HEK293 (cell line): ENCODE results near the gene NIBAN1.

Source experiments
- CTCF ChIA-PET: fragments of 350-600 bp; formaldehyde crosslinking; extraction: SDS; loops from one replicate; lab custom pipeline; 2021; ENCODE audit warnings: antibody characterized with exemption; lab: Yijun Ruan, JAX
- POLR2A ChIA-PET: fragments of 300-600 bp; formaldehyde crosslinking; extraction: SDS; loops from one replicate; lab custom pipeline; 2020; ENCODE audit warnings: antibody characterized with exemption, inconsistent platforms; lab: Yijun Ruan, JAX
- H3K27ac ChIP-seq: fragments of 200-500 bp; sonication (Bioruptor generic); 2 replicates; pipeline ENCODE4 v1.5.1; 2014; ENCODE audit warnings: low read depth, low read length, control low read depth, inconsistent platforms; ENCODE audit errors: extremely low read depth
- H3K36me3 ChIP-seq, 2 experiments: fragments of 200-500 bp in 1 of 2; sonication (Bioruptor generic) in 1 of 2; 1 replicate in 1 of 2; 2 replicates in 1 of 2; pipeline ENCODE4 v1.5.1; 2014 to 2017; ENCODE audit warnings: inconsistent platforms in 2 of 2, low read length in 2 of 2; ENCODE audit not compliant: control insufficient read depth in 2 of 2, insufficient read depth in 1 of 2
- H3K4me1 ChIP-seq: fragments of 200-500 bp; sonication (Bioruptor generic); 2 replicates; pipeline ENCODE4 v1.5.1; 2014; ENCODE audit warnings: mild to moderate bottlenecking, low read length, inconsistent platforms; ENCODE audit not compliant: control insufficient read depth, insufficient read depth
- H3K4me3 ChIP-seq: 2 replicates; pipeline ENCODE4 v1.5.1; 2011; ENCODE audit warnings: low read depth, mild to moderate bottlenecking, control low read depth, low read length, moderate library complexity
- H3K9me3 ChIP-seq: fragments of 200-500 bp; sonication (Bioruptor generic); 2 replicates; pipeline ENCODE4 v1.5.1; 2014; ENCODE audit warnings: low read depth, low read length, inconsistent platforms; ENCODE audit not compliant: control insufficient read depth, insufficient read depth
- AEBP2 ChIP-seq: fragments of 450-650 bp; formaldehyde crosslinking; IDR thresholded peaks from 2 replicates; pipeline ENCODE4 v1.5.1; 2016; ENCODE audit warnings: missing biosample characterization, missing genetic modification characterization, borderline replicate concordance
- GFI1B ChIP-seq: fragments of 450-650 bp; formaldehyde crosslinking; IDR thresholded peaks from 2 replicates; pipeline ENCODE4 v1.5.1; 2016; ENCODE audit warnings: missing biosample characterization, missing genetic modification characterization
- GLI2 ChIP-seq: fragments of 450-650 bp; formaldehyde crosslinking; IDR thresholded peaks from 2 replicates; pipeline ENCODE4; 2017; ENCODE audit warnings: missing biosample characterization, missing genetic modification characterization, low read depth, borderline replicate concordance
- GLI4 ChIP-seq: fragments of 450-650 bp; formaldehyde crosslinking; IDR thresholded peaks from 2 replicates; pipeline ENCODE4 v1.5.1; 2016; ENCODE audit warnings: missing biosample characterization, missing genetic modification characterization
- HOXA7 ChIP-seq: sonication (generic); formaldehyde crosslinking; IDR thresholded peaks from 2 replicates; pipeline ENCODE4 v1.8.1; 2022; ENCODE audit warnings: missing genetic modification reagents, borderline replicate concordance
- IKZF3 ChIP-seq: fragments of 450-650 bp; IDR thresholded peaks from 2 replicates; pipeline ENCODE4 v1.5.0; 2018; ENCODE audit warnings: missing biosample characterization, mild to moderate bottlenecking, missing genetic modification characterization, moderate library complexity
- KLF10 ChIP-seq: fragments of 450-650 bp; IDR thresholded peaks from 2 replicates; pipeline ENCODE4 v1.5.1; 2018; ENCODE audit warnings: missing biosample characterization, mild to moderate bottlenecking, missing genetic modification characterization
- KLF16 ChIP-seq: fragments of 450-650 bp; formaldehyde crosslinking; IDR thresholded peaks from 2 replicates; pipeline ENCODE4 v1.5.1; 2017; ENCODE audit warnings: missing biosample characterization, missing genetic modification characterization
- OVOL3 ChIP-seq: fragments of 450-650 bp; formaldehyde crosslinking; IDR thresholded peaks from 2 replicates; pipeline ENCODE4 v1.5.1; 2016; ENCODE audit warnings: missing biosample characterization, missing genetic modification characterization
- SCRT1 ChIP-seq: fragments of 450-650 bp; formaldehyde crosslinking; IDR thresholded peaks from 2 replicates; pipeline ENCODE4 v1.5.1; 2016; ENCODE audit warnings: missing biosample characterization, missing genetic modification characterization, borderline replicate concordance
- TRIM28 ChIP-seq: IDR thresholded peaks from 2 replicates; pipeline ENCODE4 v1.6.1; 2011; ENCODE audit warnings: low read length, control low read depth, borderline replicate concordance
- ZBTB21 ChIP-seq: fragments of 450-650 bp; formaldehyde crosslinking; IDR thresholded peaks from 2 replicates; pipeline ENCODE4 v1.5.1; 2017; ENCODE audit warnings: missing biosample characterization, missing genetic modification characterization
- ZFP3 ChIP-seq: fragments of 450-650 bp; formaldehyde crosslinking; IDR thresholded peaks from 2 replicates; pipeline ENCODE4 v1.5.1; 2016; ENCODE audit warnings: low read depth, missing biosample characterization, missing genetic modification characterization
- ZFP69B ChIP-seq: fragments of 450-650 bp; formaldehyde crosslinking; IDR thresholded peaks from 2 replicates; pipeline ENCODE4 v1.5.1; 2016; ENCODE audit warnings: missing biosample characterization, missing genetic modification characterization
- ZNF2 ChIP-seq: fragments of 450-650 bp; formaldehyde crosslinking; IDR thresholded peaks from 2 replicates; pipeline ENCODE4 v1.5.1; 2016; ENCODE audit warnings: missing biosample characterization, missing genetic modification characterization
- ZNF26 ChIP-seq: fragments of 450-650 bp; formaldehyde crosslinking; IDR thresholded peaks from 2 replicates; pipeline ENCODE4 v1.5.1; 2016; ENCODE audit warnings: missing biosample characterization, missing genetic modification characterization
- ZNF280D ChIP-seq: fragments of 450-650 bp; formaldehyde crosslinking; IDR thresholded peaks from 2 replicates; pipeline ENCODE4 v1.5.1; 2016; ENCODE audit warnings: missing biosample characterization, missing genetic modification characterization
- ZNF362 ChIP-seq: fragments of 450-650 bp; formaldehyde crosslinking; IDR thresholded peaks from 2 replicates; pipeline ENCODE4 v1.5.1; 2016; ENCODE audit warnings: missing biosample characterization, missing genetic modification characterization
- ZNF37A ChIP-seq: fragments of 450-650 bp; IDR thresholded peaks from 2 replicates; pipeline ENCODE4 v1.5.1; 2018; ENCODE audit warnings: missing biosample characterization, missing genetic modification characterization
- ZNF391 ChIP-seq: fragments of 450-650 bp; formaldehyde crosslinking; IDR thresholded peaks from 2 replicates; pipeline ENCODE4 v1.5.1; 2016; ENCODE audit warnings: low read depth, missing biosample characterization, missing genetic modification characterization, borderline replicate concordance
- ZNF398 ChIP-seq: fragments of 450-650 bp; formaldehyde crosslinking; IDR thresholded peaks from 2 replicates; pipeline ENCODE4 v1.5.1; 2017; ENCODE audit warnings: missing biosample characterization, missing genetic modification characterization
- ZNF404 ChIP-seq: fragments of 450-650 bp; formaldehyde crosslinking; IDR thresholded peaks from 2 replicates; pipeline ENCODE4 v1.5.1; 2017; ENCODE audit warnings: missing biosample characterization, missing genetic modification characterization
- ZNF571 ChIP-seq: fragments of 450-650 bp; formaldehyde crosslinking; IDR thresholded peaks from 2 replicates; pipeline ENCODE4 v1.5.0; 2017; ENCODE audit warnings: missing biosample characterization, missing genetic modification characterization
- ZNF585B ChIP-seq: fragments of 450-650 bp; formaldehyde crosslinking; IDR thresholded peaks from 2 replicates; pipeline ENCODE4 v1.5.1; 2016; ENCODE audit warnings: missing biosample characterization, missing genetic modification characterization
- ZNF768 ChIP-seq: fragments of 450-650 bp; formaldehyde crosslinking; IDR thresholded peaks from 2 replicates; pipeline ENCODE4 v1.5.1; 2018; ENCODE audit warnings: missing biosample characterization, mild to moderate bottlenecking, missing genetic modification characterization

The NIBAN1 gene

GRCh38 chr1:184937729-184938128 lies 36.6 kb downstream of the NIBAN1 start:
- Histone ChIP-seq H3K9me3 (no peaks in the 10 kb centered on the region), H3K27ac (no peak overlapping the region), H3K36me3 (no peaks in the 10 kb centered on the region), H3K4me1 (peaks cover 9% of the 10 kb centered on the region), H3K4me3 (no peak overlapping the region)
- CTCF ChIA-PET = interaction anchor here (0.6 kb wide), 1 partner anchor 48 kb away, joined by 3 read pairs; no protein-coding TSS in a partner anchor
- POLR2A ChIA-PET = no interaction called here
- no peak for TF ChIP-seq TRIM28
- no peak for TF ChIP-seq ZNF391
- no peak for TF ChIP-seq ZNF585B (tag by site-specific recombination)
- no peak for TF ChIP-seq KLF16 (tag by site-specific recombination)
- no peak for TF ChIP-seq SCRT1 (tag by site-specific recombination)
- TF ChIP-seq ZNF768 (tag by site-specific recombination) = 0 out of 2 replicates have a peak, but pooled peaks have one; percentile 43

- Histone ChIP-seq H3K4me3 (no peak overlapping the region), H3K36me3 (no peaks in the 10 kb centered on the region), H3K27ac (no peak overlapping the region), H3K4me1 (peaks cover 9% of the 10 kb centered on the region), H3K9me3 (no peaks in the 10 kb centered on the region)
- ChIA-PET POLR2A (interaction anchor here (0.6 kb wide), 1 partner anchor 12 kb away, joined by 6 read pairs; no protein-coding TSS in a partner anchor), CTCF (interaction anchor here (0.6 kb wide), 1 partner anchor 47 kb away, joined by 3 read pairs; no protein-coding TSS in a partner anchor)
- no peak for TF ChIP-seq ZFP69B (tag by site-specific recombination)
- TF ChIP-seq ZNF26 (tag by site-specific recombination) = no peak
- TF ChIP-seq ZNF768 (tag by site-specific recombination) = no peak
- TF ChIP-seq KLF10 = no peak
- no peak for TF ChIP-seq ZNF280D (tag by site-specific recombination)
- TF ChIP-seq ZNF571 (tag by site-specific recombination) = no peak
- TF ChIP-seq IKZF3 (tag by site-specific recombination) = peak; percentile 78
- no peak for TF ChIP-seq GLI4 (tag by site-specific recombination)
- TF ChIP-seq GFI1B = no peak
- 0 out of 2 replicates have a peak, but pooled peaks have one; percentile 52 for TF ChIP-seq ZNF2
- TF ChIP-seq ZNF404 (tag by site-specific recombination) = no peak
- peak; percentile 96 for TF ChIP-seq OVOL3
- TF ChIP-seq ZBTB21 (tag by site-specific recombination) = no peak
- no peak for TF ChIP-seq ZNF398 (tag by site-specific recombination)
- TF ChIP-seq GLI2 (tag by site-specific recombination) = 0 out of 2 replicates have a peak, but pooled peaks have one; percentile 15
- TF ChIP-seq ZNF362 = peak; percentile 77; the same call in 1 of the 2 replicates
- no peak for TF ChIP-seq HOXA7 (CRISPR knock-in tag)
- TF ChIP-seq AEBP2 (tag by site-specific recombination) = no peak
- no peak for TF ChIP-seq ZNF37A
- no peak for TF ChIP-seq ZFP3
These were observed 38.1 kb downstream of the NIBAN1 start for GRCh38 chr1:184935920-184936798.
